HG02763 (cell line): ENCODE measurements around the gene DPF3.

Experiments
- ATAC-seq: cut with Tn5 transposase; IDR thresholded peaks from one replicate; pipeline ENCODE4 v1.9.1; 2021; ENCODE audit warnings: mild to moderate bottlenecking, moderate library complexity; ENCODE audit not compliant: unreplicated experiment

The DPF3 gene

DNA sequence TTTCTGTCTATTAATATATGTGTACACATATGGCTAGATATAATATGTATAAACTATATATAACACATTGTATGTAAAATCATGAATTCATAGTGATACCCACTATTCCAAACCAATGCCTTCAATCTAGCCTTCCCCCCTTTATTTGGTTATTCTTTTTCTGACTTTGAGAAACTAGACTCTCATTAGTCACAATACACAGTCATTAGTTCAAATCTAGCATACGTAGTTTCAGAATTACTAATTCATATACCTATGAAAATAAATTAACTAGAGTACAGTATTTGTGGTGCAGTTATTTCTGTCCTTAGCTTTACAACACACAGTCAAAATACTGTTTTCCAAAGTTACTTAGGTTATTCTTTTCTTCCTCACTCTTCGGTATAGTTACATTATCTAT is 268.2 kb downstream of the DPF3 start:
- no peak for ATAC-seq

DNA sequence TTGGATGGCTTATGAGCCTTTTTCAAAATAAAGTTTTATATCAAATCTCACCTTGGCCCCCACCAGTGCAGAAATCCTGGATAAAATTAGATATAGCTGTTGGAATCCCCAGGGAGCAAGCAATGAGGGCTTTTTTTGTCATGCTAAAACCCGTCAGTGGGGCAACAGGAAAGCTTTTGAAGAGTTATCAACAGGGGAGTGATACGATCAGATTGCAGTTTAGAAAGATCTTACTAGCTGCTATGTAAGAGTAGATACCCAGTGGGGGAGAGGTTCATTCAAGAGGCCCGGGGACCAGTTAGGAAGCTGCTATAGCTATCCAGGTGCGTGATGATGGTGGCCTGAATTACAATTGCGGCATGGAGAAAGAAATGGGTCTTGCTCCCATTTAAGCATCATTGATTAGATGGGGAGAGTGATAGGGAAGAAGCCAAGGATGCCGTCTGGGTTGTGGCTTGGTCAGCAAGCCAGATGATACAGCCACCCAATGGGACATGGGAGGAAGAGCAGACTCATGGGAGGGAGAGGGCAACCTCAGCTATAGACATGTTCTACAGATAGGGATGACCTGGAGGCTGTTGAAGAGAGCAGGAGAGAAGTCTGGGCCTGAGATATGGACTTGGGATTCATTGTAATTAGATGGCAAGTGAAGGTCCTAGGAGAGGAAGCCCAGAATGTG is 272.4 kb downstream of the DPF3 start:
- no peak for ATAC-seq

DNA sequence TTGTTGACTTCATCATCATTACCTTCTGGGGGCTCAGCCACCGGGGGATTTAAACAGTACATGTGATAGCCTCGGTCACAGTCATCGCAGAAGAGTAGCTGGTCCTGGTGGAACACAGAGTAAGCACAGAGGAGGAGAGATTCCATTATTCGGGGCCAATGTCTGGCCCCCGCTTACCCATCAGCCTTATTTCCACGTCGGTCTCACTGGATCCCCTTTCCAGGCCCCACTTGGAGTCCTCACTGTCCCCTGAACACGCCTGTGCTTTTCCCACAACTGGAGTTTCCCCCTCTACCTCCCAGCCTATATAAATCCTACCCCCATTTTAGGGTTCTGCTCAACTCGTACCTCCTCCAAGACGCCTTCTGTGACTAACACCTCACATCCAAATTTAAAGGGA is 274.0 kb downstream of the DPF3 start:
- no peak for ATAC-seq

DNA sequence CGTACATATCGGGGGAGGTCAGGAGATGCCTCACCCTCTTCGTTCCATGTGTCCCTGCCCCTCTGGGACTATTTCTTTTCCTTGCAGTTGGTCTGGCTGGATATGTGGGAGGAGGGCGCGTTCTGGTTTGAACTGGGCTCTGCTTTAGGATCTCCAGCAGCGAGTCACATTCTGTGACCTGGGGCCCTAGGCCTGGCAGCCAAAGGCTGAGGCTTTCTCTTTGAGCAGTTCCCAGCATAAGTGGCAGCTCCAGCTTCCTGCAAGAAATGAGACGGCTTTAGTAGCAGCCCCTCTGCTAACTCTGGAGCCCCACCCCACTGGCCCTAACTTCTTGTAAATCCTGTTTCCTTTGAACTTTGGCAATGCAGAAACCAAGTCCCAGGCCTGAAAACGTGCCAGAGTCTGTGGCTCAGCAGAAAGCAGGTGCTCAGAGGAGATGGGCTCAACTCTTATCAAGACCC is 274.8 kb downstream of the DPF3 start:
- no peak for ATAC-seq

DNA sequence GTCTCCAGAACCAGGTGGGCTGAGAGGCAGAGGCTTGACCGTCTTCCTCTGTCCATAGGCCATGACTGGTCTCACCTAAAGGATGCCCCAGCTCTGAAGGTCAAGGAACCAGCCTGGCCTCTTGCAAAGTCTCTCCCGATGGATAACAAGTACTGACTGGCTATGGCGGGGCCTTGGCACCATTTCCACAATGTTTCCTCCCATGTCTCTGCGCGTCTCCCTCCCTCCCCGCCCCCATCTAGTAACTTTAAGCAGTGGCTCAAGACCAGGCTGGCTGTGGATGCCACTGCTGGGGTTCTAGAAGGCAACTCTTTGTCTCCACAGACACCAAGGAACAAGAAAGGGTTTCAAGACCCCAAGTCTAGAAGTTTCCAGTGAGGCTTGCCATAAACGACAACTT is 275.5 kb downstream of the DPF3 start:
- ATAC-seq, result no peak

DNA sequence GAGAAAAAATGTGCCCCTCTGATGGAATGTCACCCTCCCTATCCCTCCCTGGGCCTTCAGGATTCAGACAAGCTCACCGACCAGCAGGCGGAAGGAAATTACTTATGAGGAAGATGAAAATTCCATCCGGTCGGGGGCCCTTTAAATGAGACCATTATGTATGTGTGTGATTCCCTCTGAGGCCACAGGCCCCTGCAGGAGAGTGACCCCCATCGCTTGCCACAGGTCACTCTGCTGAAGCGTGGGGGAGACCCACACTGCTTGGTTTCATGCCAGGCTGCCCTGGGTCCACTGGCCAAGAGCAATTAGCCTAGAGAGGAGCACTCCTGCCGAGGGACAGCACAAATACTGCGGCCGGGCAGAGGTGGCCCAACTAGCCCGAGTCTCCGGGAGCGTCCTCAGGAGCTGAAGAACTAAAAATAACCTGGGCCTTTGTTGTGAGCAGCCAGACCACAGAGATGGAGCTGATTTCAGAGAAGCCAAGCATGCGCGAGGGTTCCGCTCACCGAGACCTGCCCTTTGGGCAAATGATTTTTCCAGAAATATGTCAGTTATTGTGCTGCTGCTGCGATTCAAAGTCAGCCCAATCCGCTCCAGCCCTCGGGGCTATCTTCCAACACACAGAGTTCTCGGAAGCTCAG is 276.4 kb downstream of the DPF3 start:
- no peak for ATAC-seq

DNA sequence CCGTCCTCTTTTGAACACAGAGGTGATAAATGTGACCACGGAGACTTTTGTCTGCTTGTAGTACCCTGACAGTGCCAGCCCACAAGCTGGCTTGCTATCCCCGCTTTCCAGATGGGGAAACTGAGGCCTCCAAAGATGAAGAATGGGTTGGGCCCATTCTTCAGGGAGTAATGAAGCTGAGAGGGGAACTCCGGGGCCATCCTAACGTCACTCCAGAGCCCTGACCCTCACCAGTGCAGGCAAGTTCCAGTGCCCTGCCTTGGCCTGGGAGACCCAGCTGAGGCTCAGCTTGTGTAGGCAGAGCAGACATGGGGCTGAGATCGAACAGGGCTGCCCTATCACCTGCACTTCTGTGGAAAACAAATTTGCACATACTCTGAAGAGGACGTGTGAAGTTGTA is 277.1 kb downstream of the DPF3 start:
- no peak for ATAC-seq

DNA sequence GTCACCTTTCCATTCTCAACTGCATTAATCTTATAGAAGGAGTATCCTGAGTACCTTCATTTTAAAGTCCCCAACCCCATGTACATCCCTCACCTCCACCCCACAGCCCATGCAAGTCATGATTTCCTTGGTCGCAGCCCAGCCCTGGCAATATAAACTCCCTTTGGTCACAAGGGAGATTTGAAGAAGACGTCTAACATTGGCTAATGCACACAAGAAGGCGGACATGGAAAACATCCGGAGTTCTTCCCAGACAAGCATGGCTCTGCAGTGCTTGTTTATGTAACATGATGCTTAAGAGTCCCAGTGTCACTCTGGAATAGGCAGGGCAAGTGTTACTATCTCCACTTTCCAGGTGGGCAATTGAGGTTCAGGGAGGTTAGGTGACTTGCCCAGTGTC is 277.6 kb downstream of the DPF3 start:
- ATAC-seq, result no peak

DNA sequence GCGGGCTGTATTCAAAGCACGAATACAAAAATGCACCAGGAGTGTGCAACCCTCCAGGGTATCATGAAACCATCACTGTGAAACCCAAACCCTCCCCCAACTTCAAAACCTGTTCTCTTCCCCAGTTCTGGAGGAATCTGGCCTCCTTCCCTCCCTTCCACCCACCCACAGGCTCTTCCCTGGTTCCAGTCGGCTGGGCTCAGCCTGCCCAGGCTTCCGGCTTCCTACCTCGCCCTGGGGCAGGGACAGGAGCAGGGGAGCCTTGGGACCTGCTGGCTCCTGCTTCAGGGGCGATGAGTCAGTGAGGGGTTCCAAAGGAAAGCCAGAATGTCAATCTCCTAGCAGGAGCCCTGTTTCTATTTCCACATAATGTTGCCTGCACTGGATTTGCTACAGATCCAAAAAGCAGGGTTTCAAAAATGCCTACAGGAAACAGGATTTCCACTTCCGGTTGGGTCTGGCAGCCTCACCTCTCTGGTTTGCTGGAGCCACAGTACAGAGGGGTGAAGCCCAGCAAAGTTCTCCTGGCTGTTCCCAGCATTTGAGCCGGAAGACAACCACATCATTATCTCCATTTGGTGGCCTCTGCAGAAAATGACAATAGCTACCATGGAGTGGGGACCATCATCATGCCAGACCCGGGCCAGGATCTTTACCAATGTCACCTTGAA is 278.3 kb downstream of the DPF3 start:
- ATAC-seq, result no peak

DNA sequence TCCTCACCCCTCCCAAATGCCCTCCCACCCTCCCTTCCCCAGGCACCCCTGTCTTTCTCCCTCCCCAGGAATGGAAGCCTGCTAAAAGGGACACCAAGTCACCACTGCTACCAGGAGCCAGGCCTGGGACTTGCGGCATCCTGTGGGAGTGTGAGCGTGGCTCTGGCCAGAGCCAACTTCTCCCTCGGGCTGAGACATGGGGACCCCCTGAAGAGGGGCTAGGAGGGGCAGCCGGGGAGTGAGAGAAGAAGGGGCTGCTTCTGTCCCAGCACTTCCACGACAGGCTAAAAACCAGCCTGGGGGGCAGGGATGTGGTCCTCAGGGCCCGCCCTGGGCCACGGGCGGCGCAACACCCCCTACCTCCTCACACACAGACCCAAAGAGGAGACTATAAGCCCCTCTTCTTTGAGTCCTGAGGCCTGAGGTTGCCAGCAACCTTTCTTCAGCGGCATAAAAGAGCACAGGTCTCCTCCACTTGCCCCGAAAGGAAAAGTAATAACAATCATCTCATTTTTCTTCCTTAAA is 278.9 kb downstream of the DPF3 start:
- ATAC-seq, result no peak

DNA sequence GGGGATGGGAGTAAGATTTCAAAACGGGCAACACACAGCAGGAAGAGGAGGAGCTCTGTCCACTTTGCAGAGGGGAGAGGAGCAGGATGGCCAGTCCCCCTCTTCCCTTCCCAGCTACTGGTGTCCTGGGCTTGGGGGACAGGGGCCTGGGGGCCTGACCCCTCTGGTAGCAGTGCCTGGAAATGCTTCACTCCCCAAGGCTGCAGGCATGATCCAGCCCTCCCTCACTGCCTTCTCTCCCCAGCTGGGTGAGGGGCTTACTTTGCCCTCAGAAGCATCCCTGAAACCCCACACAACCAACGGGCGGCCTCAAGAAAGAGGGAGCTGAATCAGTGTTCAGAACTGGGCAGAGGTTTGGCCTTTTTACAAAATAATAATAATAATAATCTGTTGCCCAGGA is 279.5 kb downstream of the DPF3 start:
- ATAC-seq, result no peak

DNA sequence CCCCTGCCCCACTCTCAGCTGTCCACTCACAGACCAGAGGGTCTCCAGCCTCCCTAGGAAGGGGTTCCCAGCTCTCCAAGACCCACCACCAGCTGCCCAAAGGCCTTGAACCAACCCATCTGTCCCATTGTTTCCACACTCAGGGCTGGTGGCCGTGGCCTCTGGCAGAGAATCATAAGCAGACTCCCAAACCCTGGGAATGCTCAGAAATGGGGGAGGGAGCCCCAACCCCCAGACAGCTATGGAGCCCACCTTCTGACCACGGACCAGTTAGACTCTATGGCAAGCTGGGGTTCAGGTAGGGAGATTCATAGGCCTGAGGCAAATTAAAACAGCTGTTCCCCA is 280.0 kb downstream of the DPF3 start:
- no peak for ATAC-seq

DNA sequence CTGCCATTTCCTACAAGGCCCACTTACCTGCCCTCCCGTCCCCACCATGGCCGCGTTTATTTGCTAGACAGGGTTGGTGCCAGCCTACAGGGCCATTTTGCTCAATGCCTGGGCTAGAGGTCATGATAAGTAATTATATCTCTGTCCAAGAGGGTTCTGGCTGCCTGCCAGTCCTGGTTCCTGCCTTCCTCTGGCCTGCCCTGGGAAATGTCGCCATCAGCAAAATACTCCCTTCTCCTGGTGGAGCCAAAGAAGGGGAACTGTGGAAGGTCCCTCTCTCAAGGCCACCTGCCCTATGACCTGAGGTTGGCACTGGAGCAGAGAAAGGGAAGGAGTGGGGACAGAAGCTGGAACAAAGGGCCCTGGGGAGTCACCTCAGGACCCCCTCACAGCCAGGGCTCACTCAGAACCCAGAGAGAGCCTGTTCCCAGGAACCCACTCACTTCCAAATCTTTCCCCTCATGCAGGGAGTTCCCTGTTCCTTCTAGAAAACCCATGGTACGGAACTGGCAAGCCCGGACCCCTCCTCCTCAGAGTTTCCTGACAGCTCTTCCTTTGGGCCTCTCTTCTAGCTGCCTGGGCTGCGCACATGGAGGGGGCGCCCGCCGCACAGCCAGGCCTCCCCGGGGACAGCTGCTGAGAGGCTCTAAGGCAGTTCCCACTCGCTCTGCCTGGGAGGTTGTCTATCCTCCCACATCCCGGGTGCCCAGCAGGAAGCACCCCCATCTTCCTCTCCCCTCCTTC is 280.5 kb downstream of the DPF3 start:
- ATAC-seq, result no peak

DNA sequence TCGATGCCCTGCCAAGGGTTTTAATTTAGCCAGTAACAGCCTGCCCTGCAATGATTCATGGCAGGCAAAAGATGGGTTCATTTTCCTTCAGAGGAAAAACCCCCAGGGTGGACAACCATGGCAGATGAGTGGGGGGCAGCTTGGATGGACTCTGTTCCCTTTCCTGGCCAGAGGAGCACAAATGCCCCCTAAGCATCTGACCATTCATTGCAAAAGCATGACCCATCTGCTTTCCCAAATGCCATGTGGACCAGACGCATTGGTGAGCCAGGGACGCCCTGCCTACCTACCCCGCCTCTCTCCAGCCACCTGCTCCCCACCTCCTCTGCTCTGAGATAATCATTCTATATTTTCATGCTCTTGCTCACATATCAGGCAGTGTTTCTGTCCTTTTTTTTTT is 281.9 kb downstream of the DPF3 start:
- ATAC-seq, result no peak

DNA sequence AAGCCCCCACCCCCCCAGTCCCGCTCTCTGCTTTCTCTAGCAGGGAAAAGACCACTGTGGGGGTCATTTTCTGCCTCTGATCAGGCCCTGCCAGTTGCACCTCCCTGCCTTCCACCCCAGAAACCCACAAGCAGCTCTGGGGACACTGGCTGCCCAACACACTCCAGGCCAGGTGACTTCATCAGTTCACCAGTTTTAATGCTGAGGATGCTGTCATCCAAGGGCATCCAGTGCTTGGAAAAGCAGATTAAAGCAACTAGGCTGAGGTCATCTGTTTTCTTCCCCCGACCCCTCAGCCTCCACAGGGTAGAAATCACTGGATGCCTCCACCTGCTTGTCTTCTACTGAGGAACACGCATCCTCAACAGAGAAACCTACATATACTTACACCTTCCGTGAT is 282.4 kb downstream of the DPF3 start:
- ATAC-seq, result no peak

DNA sequence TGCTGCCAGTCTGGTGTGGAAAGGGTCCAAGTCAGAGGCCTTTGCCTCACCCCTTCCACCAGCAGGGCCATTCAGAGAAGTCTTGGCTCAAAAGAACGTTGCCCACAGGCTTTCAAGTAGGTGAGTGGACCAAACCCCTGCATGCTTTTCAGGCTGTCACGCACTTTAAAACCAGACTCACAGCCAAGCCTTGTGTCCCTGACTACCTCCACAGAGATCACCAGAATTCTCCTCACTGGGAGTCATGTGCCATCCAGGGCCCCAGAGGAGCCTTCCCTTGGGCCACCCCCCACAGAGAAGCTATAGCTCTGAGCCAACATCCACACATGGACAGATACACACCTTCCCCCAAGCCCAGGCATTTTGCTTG is 283.1 kb downstream of the DPF3 start:
- no peak for ATAC-seq

DNA sequence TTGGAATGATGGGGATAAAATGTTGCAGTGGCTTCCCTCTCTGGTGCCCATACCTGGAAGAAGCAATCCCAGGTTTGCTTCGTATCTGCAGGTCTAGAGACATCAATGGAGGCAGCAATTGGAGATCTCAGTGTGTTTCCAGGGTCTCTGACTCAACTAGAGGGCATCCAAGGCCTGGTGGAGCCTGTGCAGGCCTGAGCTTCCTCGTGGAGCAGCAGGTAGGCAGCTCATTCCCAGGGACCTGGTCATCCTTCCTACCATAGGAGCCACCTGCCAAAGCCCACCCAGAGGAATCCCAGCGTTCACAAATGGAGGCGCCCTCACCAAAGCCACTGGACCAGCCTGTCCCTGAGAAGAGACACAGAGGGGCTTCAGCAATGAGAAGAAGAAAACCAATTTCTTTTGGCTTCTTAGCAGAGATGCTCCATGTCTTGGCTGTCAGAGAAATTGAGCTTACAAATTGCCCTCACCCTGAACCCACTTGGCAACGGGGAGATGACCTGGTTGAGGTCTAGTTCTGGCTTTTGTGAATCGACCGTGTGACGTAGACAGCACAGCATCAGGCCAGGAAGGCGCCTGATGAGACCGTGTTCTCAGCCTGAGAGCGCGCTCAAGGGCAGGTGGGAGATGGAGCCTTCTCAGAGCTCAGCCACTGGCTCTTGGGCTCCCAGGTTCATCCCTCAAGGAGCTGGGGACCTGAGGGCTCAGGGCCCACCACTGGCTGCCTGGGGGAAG is 283.6 kb downstream of the DPF3 start:
- ATAC-seq, result no peak

DNA sequence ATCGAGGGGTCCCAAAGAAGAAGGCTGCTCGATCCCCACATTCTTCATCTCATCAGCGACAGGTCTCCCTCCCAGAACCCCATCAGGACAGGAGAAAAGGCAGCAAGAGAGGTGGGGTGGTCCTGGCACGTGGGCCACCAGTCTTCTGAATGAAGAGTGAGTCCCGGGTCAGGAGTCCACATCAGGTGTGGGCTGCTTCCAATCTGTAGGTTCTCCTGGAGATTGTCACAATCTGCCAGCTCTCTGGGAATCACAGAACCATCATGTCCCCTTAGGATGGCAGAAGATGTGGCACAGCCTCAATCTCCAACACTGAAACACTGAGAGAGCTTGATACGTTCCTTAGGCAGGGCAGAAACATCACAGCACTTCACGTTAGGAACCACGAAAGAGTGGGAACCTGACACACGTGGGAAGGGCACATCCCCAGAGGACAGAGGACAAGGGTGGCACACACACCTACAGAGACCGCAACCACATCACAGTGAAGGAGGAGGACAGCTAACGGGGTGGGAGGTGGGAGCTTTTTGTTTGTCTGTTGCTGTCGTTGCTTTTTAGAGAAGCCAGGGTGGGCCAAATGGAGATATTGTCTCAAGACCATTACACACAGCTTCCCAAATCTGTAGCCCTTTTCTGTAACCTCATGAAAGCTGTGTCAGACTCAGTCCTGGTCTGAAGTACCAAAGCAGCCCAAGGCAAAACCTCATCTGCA is 284.5 kb downstream of the DPF3 start:
- ATAC-seq, result no peak

DNA sequence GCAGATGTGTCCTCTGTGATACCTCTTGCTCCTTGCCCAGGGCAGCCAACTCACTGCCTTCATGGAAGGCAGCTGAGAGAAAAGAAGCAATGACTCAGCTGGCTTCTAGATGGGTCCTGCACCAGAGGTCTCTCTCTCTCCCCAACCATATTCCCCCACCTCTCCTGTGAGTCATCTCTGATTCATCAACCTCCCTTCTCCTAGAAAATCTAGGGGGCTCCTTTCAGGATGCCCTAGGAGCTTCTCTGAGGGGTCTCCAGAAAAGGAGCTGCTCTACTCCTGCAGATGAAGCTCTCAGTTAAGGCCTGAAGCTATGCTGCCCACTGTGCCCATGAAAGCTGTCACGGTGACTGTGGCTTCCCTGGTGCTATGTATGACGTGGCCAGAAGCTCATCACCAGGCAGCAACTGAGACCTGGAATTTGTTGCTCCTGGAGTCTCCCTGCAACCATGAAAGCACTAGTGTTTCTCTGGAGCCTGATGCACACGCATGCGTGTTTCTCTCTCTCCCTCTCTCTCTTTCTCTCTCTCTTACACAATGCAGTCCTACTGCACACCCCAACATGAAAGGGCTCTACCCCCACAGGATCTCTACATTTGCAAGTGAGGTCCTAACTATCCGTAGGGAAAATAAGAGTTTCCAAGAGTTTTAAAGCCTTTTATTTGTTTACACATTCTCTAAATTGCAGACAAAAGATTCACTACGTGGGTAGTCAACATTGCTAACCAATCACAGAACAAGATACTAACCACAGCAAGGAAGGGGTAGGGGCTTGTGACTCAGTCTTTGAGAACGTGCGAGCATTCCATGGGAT is 285.3 kb downstream of the DPF3 start:
- no peak for ATAC-seq
